Activated naive CD8-positive, alpha-beta T cell treated with anti-CD3 and anti-CD28 coated beads, Interleukin-2, amount 10 ng/mL, durations not matched to agents 7 days and 5 days (primary cell): ENCODE data around the gene CFAP45. TPM values are rescaled to one million over a fixed set of nuclear protein-coding genes. Genes with fewer than 3 reads are reported as not detected.

ENCODE experiments used
- microRNA-seq: library from miRNA; unstranded; fragments of <30 nt; microRNA quantifications from one replicate; pipeline ENCODE4 v1.2.0, GENCODE V29; 2022
- total RNA-seq, 2 experiments: library from RNA; stranded (reverse); gene quantifications; one replicate each; pipeline ENCODE4 v1.2.3, GENCODE V29; 2021

CFAP45 gene
- total RNA-seq, 2 experiments from 2014 or later, result 1.3 to 1.6 TPM

Small RNA genes within 50 kb of the gene (microRNA-seq; reads per million reads assigned to microRNA genes)
- not detected for gene MIR4259

Other genes with a start within 250 kb of the CFAP45 start
- not detected for gene CRP, start 185.6 kb downstream of the CFAP45 start, total RNA-seq
- 10 to 100 TPM; 20.1 to 22.2 TPM for gene DUSP23, start 119.2 kb downstream of the CFAP45 start, total RNA-seq
- 1 to 10 TPM; 6.0 to 7.3 TPM for gene FCRL6, start 97.8 kb downstream of the CFAP45 start, total RNA-seq
- gene SLAMF8, start 73.3 kb downstream of the CFAP45 start, total RNA-seq, result 1 to 10 TPM; 1.1 to 1.8 TPM
- not detected for gene VSIG8, start 37.5 kb downstream of the CFAP45 start, total RNA-seq
- 100 to 1,000 TPM; 384 to 388 TPM for gene TAGLN2, start 25.3 kb upstream of the CFAP45 start, total RNA-seq
- not detected for gene IGSF9, start 45.4 kb upstream of the CFAP45 start, total RNA-seq
- gene SLAMF9, start 54.1 kb upstream of the CFAP45 start, total RNA-seq, result not detected
- 1 to 10 TPM; 7.2 to 7.3 TPM for gene PIGM, start 131.8 kb upstream of the CFAP45 start, total RNA-seq
- not detected for gene KCNJ10, start 170.0 kb upstream of the CFAP45 start, total RNA-seq
- not detected for gene KCNJ9, start 181.4 kb upstream of the CFAP45 start, total RNA-seq
- 10 to 100 TPM; 39.8 to 44.6 TPM for gene IGSF8, start 198.5 kb upstream of the CFAP45 start, total RNA-seq
- gene ATP1A2, start 215.6 kb upstream of the CFAP45 start, total RNA-seq, result not detected